Endothelial cell of umbilical vein (primary cell): ENCODE measurements around the gene CNTN1. TPM values are rescaled to one million over a fixed set of nuclear protein-coding genes. Genes with fewer than 3 reads are reported as not detected.

Experiments used
- BruUV-seq: library from RNA; stranded (reverse); fragments of 400-500 nt; replicated peaks from 2 replicates; lab custom pipeline; 2021; lab: Mats Ljungman, UMichigan
- CTCF ChIA-PET: fragments of 300-600, 350-600 bp; sonication (Branson Sonifier 250); formaldehyde crosslinking; loops from one replicate; lab custom pipeline; 2021; ENCODE audit warnings: antibody characterized with exemption, inconsistent platforms; lab: Charles Lee
- POLR2A ChIA-PET: fragments of 300-600, 350-600 bp; sonication (Branson Sonifier 250); formaldehyde crosslinking; loops from one replicate; lab custom pipeline; 2021; ENCODE audit warnings: antibody characterized with exemption, inconsistent platforms; lab: Charles Lee
- DNase-seq: peaks from one replicate; pipeline ENCODE4 v3.0.0-alpha.2; 2011; ENCODE audit warnings: low read depth, low spot score
- FAIRE-seq: peaks from 2 replicates; lab custom pipeline; 2011; peaks lifted over from hg19 to GRCh38; lab: Jason Lieb, UNC
- H2AFZ ChIP-seq: 2 replicates; pipeline ENCODE4 v1.6.0; 2012; ENCODE audit warnings: low read depth, low read length, control low read depth, inconsistent platforms
- H3K27ac ChIP-seq: 2 replicates; pipeline ENCODE4 v1.5.1; 2011; ENCODE audit warnings: low read depth, mild to moderate bottlenecking, control low read depth, low read length, moderate library complexity; ENCODE audit not compliant: insufficient read depth
- H3K27me3 ChIP-seq, 2 experiments: 2 replicates each; pipeline versions ENCODE4 v1.6.0 to v1.6.1; 2011; ENCODE audit warnings: low read length in 2 of 2, mixed read lengths in 1 of 2; ENCODE audit not compliant: control insufficient read depth in 2 of 2, insufficient read depth in 2 of 2
- H3K36me3 ChIP-seq, 2 experiments: 2 replicates in 1 of 2; 3 replicates in 1 of 2; pipeline ENCODE4 v1.5.1; 2011; ENCODE audit warnings: low read length in 2 of 2, mild to moderate bottlenecking in 1 of 2, moderate library complexity in 1 of 2; ENCODE audit not compliant: control insufficient read depth in 2 of 2, insufficient read depth in 2 of 2; ENCODE audit errors: extremely low read depth in 1 of 2
- H3K4me1 ChIP-seq: 3 replicates; pipeline ENCODE4 v1.5.1; 2011; ENCODE audit warnings: mild to moderate bottlenecking, low read length; ENCODE audit not compliant: control insufficient read depth, insufficient read depth; ENCODE audit errors: extremely low read depth
- H3K4me2 ChIP-seq: 2 replicates; pipeline ENCODE4 v1.6.1; 2011; ENCODE audit warnings: low read length, control low read depth, mixed read lengths; ENCODE audit not compliant: insufficient read depth
- H3K4me3 ChIP-seq, 3 experiments: fragments of 200-600 bp in 1 of 3; sonication (generic), shearing (Covaris generic) in 1 of 3; replicated peaks in 1 of 3; 2 replicates each; pipeline ENCODE4 v1.5.1; 2011 to 2016; ENCODE audit warnings: control low read depth in 3 of 3, low read length in 3 of 3, mild to moderate bottlenecking in 2 of 3, inconsistent platforms in 1 of 3, low read depth in 1 of 3, moderate library complexity in 1 of 3; ENCODE audit not compliant: insufficient read depth in 1 of 3
- H3K79me2 ChIP-seq: 2 replicates; pipeline ENCODE4 v1.6.0; 2012; ENCODE audit warnings: low read length, inconsistent platforms; ENCODE audit not compliant: control insufficient read depth, insufficient read depth
- H3K9ac ChIP-seq: replicated peaks from 2 replicates; pipeline ENCODE3; 2011; ENCODE audit warnings: low read length, control low read depth; ENCODE audit not compliant: insufficient read depth; ENCODE audit errors: extremely low read depth
- H3K9me1 ChIP-seq: replicated peaks from 3 replicates; pipeline ENCODE4 v1.6.0; 2011; ENCODE audit warnings: mild to moderate bottlenecking, low read length; ENCODE audit not compliant: control insufficient read depth, insufficient read depth; ENCODE audit errors: extremely low read depth
- H3K9me3 ChIP-seq: replicated peaks from 2 replicates; pipeline ENCODE4 v1.5.1; 2012; ENCODE audit warnings: low read length, inconsistent platforms; ENCODE audit not compliant: control insufficient read depth, insufficient read depth
- H4K20me1 ChIP-seq: replicated peaks from 2 replicates; pipeline ENCODE3; 2011; ENCODE audit warnings: mild to moderate bottlenecking, low read length; ENCODE audit not compliant: control insufficient read depth, insufficient read depth; ENCODE audit errors: extremely low read depth
- EZH2 ChIP-seq: IDR thresholded peaks from 2 replicates; pipeline ENCODE4 v1.6.1; 2012; ENCODE audit warnings: borderline replicate concordance, low read depth, mild to moderate bottlenecking, moderate library complexity, low read length, inconsistent platforms; ENCODE audit not compliant: severe bottlenecking
- FOS ChIP-seq: IDR thresholded peaks from 2 replicates; pipeline ENCODE4 v1.6.1; 2011; ENCODE audit warnings: mild to moderate bottlenecking, low read length, moderate library complexity, borderline replicate concordance; ENCODE audit not compliant: insufficient read depth
- GATA2 ChIP-seq: IDR thresholded peaks from 2 replicates; pipeline ENCODE4 v1.7.0; 2011; ENCODE audit warnings: low read depth, mild to moderate bottlenecking, moderate library complexity, mixed read lengths, low read length; ENCODE audit not compliant: insufficient read length, insufficient read depth
- POLR2A ChIP-seq: IDR thresholded peaks from 2 replicates; pipeline ENCODE4 v1.6.1; 2012; ENCODE audit warnings: low read depth, mild to moderate bottlenecking, control low read depth, low read length
- POLR2AphosphoS5 ChIP-seq: IDR thresholded peaks from 2 replicates; pipeline ENCODE4 v1.6.1; 2012; ENCODE audit warnings: low read depth, mild to moderate bottlenecking, control low read depth, low read length, moderate library complexity; ENCODE audit not compliant: insufficient read depth
- dilution Hi-C: fragments of 300-500 bp; cut with MboI; formaldehyde crosslinking; loops from one replicate; pipeline ENCODE4 v1.15.0; 2019; ENCODE audit warnings: low sequenced_read_pairs; ENCODE audit not compliant: extremely low pct_ligation_motif_present
- intact Hi-C: fragments of 100-400 bp; cut with micrococcal nuclease; formaldehyde crosslinking; loops from one replicate; pipeline ENCODE4 v1.10.0; 2022
- polyA plus RNA-seq, 4 experiments: library from polyadenylated mRNA; depleted of rRNA in 3 of 4; stranded (reverse) in 3 of 4; unstranded in 1 of 4; fragments of >200 nt; gene quantifications; 2 replicates each; pipeline versions ENCODE4 v1.2.1 to v1.2.3, GENCODE V29; 2011 to 2012; ENCODE audit warnings: missing spikeins in 1 of 4
- total RNA-seq: library from RNA; stranded (reverse); gene quantifications from 2 replicates; pipeline ENCODE4 v1.2.3, GENCODE V29; 2021
- TF ChIP-seq, protein P1 (sequence below), 2 donors: IDR thresholded peaks; 1 replicate in 1 of 2; 2 replicates in 1 of 2; pipeline ENCODE4 v1.5.1; 2011; ENCODE audit warnings: low read length in 2 of 2, mild to moderate bottlenecking in 2 of 2, moderate library complexity in 2 of 2, control low read depth in 1 of 2, inconsistent platforms in 1 of 2, low read depth in 1 of 2; ENCODE audit not compliant: insufficient read depth in 1 of 2; ENCODE audit errors: extremely low read depth in 1 of 2

The CNTN1 gene
- total and polyA plus RNA-seq, 2 donors (not counting 3 experiments of a cell fraction or from before 2014, with no cell fraction given), result 0.07 TPM; not detected in 1

- POLR2A ChIA-PET, result no interaction called here
- no peaks in the 10 kb centered on the region for H3K27me3 ChIP-seq
- H3K9me3 ChIP-seq, result no peaks in the 10 kb centered on the region
- CTCF ChIA-PET, result no interaction called here
- no peak overlapping the region for H3K4me3 ChIP-seq
- no peaks in the 10 kb centered on the region for H3K9me1 ChIP-seq
- BruUV-seq, result no TSS peak
- FAIRE-seq (no peak), DNase-seq (no peak)
- intact Hi-C loops (no loop called here), dilution Hi-C loops (no loop called here)
- H3K27ac ChIP-seq, result no peak overlapping the region
- H3K79me2 ChIP-seq, result no peaks in the 10 kb centered on the region
- TF ChIP-seq FOS (no peak), POLR2A (no peak), GATA2 (no peak), POLR2AphosphoS5 (no peak), EZH2 (no peak)
- TF ChIP-seq, protein P1, sequence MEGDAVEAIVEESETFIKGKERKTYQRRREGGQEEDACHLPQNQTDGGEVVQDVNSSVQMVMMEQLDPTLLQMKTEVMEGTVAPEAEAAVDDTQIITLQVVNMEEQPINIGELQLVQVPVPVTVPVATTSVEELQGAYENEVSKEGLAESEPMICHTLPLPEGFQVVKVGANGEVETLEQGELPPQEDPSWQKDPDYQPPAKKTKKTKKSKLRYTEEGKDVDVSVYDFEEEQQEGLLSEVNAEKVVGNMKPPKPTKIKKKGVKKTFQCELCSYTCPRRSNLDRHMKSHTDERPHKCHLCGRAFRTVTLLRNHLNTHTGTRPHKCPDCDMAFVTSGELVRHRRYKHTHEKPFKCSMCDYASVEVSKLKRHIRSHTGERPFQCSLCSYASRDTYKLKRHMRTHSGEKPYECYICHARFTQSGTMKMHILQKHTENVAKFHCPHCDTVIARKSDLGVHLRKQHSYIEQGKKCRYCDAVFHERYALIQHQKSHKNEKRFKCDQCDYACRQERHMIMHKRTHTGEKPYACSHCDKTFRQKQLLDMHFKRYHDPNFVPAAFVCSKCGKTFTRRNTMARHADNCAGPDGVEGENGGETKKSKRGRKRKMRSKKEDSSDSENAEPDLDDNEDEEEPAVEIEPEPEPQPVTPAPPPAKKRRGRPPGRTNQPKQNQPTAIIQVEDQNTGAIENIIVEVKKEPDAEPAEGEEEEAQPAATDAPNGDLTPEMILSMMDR (IDR thresholded peaks at IDR 0.05; ENCODE audit: extremely low read depth in 1 of 2, insufficient read depth in 1 of 2, low read depth in 1 of 2, low read length in 2 of 2), result no peak
- no peak overlapping the region for H3K4me2 ChIP-seq
- H3K4me1 ChIP-seq, result no peaks in the 10 kb centered on the region
- no peak overlapping the region for H3K9ac ChIP-seq
- no peak overlapping the region for H2AFZ ChIP-seq
- no peaks in the 10 kb centered on the region for H3K36me3 ChIP-seq
- no peaks in the 10 kb centered on the region for H4K20me1 ChIP-seq
Measured at GRCh38 chr12:40825156-40825555, 132.9 kb downstream of the CNTN1 start.
